ENCODE data around the gene CDC42EP5. TPM values are rescaled to one million over a fixed set of nuclear protein-coding genes. Genes with fewer than 3 reads are reported as not detected.
"Not testable (repeated sequence)": the region's sequence is repeated elsewhere in the genome, so short reads cannot be mapped to it uniquely, and the experiment has no call there.

Gene CDC42EP5
- total RNA-seq, 1 donor from 2014 or later, result 64.2 TPM

DNA sequence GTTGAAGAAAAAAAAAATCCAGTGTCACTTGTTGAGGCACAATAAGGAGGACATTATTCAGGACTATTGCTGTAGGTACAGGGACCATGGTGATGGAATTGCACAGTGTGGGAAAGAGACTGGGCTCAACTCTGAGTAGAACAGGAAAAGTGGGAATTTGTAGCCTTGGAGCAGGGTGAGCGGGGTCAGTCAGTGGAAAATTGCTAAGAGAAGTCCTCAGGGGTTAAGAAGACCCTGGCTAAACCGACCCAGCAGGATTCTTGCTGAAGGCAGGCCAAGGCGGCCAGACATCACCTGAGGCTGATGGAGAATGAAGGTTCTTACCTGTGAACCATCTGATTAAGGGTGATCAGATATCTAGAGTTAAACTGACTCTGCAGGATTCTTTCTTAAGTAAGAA lies 42.1 kb upstream of the CDC42EP5 start:
- H3K9me3 Mint-ChIP-seq (ENCODE audit: unreplicated experiment), result peaks cover 11% of the 10 kb centered on the region
- FAIRE-seq, result no peak

GRCh38 chr19:54509200-54509940 lies 36.3 kb upstream of the CDC42EP5 start:
- not testable (repeated sequence) for H3K4me1 ChIP-seq (ENCODE audit: insufficient read depth, low read length); H2AFZ ChIP-seq (ENCODE audit: low read depth, low read length); H3K27ac Mint-ChIP-seq (ENCODE audit: unreplicated experiment); H3K79me2 ChIP-seq (ENCODE audit: insufficient read depth, low read length); H3K27ac ChIP-seq (ENCODE audit: low read depth, low read length); DNase-seq (ENCODE audit: low read depth); H3K4me1 Mint-ChIP-seq (ENCODE audit: low read depth, unreplicated experiment); H3K27me3 Mint-ChIP-seq (ENCODE audit: low read depth, unreplicated experiment); H3K27me3 ChIP-seq (ENCODE audit: insufficient read depth, low read length); H3K36me3 Mint-ChIP-seq (ENCODE audit: low read depth, unreplicated experiment); H3K4me2 ChIP-seq (ENCODE audit: low read length); H3K4me3 Mint-ChIP-seq (ENCODE audit: unreplicated experiment); H3K9me3 ChIP-seq (ENCODE audit: insufficient read depth, low read depth, low read length); H4K20me1 ChIP-seq (ENCODE audit: insufficient read depth, low read length); H3K4me3 ChIP-seq (ENCODE audit: insufficient read depth, low read depth, low read length); FAIRE-seq; H3K36me3 ChIP-seq (ENCODE audit: insufficient read depth, low read length); H3K9ac ChIP-seq (ENCODE audit: low read length)
- peaks cover 17% of the 10 kb centered on the region for H3K9me3 Mint-ChIP-seq (ENCODE audit: unreplicated experiment)

More for the DNA sequence above, 42.1 kb upstream of the CDC42EP5 start:
- Mint-ChIP-seq H3K4me3 (ENCODE audit: unreplicated experiment) (no peak overlapping the region), H3K27me3 (ENCODE audit: low read depth, unreplicated experiment) (no peaks in the 10 kb centered on the region), H3K36me3 (ENCODE audit: low read depth, unreplicated experiment) (no peaks in the 10 kb centered on the region), H3K4me1 (ENCODE audit: low read depth, unreplicated experiment) (no peaks in the 10 kb centered on the region), H3K27ac (ENCODE audit: unreplicated experiment) (no peak overlapping the region)
- Histone ChIP-seq H3K4me3 (ENCODE audit: insufficient read depth, low read depth, low read length) (no peak overlapping the region), H3K27ac (ENCODE audit: low read depth, low read length) (no peak overlapping the region), H4K20me1 (ENCODE audit: insufficient read depth, low read length) (no peaks in the 10 kb centered on the region), H3K79me2 (ENCODE audit: insufficient read depth, low read length) (no peaks in the 10 kb centered on the region), H3K4me2 (ENCODE audit: low read length) (no peak overlapping the region), H3K27me3 (ENCODE audit: insufficient read depth, low read length) (no peaks in the 10 kb centered on the region), H3K36me3 (ENCODE audit: insufficient read depth, low read length) (no peaks in the 10 kb centered on the region), H3K9ac (ENCODE audit: low read length) (no peak overlapping the region), H3K9me3 (ENCODE audit: insufficient read depth, low read depth, low read length) (peaks cover 3% of the 10 kb centered on the region), H2AFZ (ENCODE audit: low read depth, low read length) (no peak overlapping the region), H3K4me1 (ENCODE audit: insufficient read depth, low read length) (no peaks in the 10 kb centered on the region)
- TF ChIP-seq, protein P1, sequence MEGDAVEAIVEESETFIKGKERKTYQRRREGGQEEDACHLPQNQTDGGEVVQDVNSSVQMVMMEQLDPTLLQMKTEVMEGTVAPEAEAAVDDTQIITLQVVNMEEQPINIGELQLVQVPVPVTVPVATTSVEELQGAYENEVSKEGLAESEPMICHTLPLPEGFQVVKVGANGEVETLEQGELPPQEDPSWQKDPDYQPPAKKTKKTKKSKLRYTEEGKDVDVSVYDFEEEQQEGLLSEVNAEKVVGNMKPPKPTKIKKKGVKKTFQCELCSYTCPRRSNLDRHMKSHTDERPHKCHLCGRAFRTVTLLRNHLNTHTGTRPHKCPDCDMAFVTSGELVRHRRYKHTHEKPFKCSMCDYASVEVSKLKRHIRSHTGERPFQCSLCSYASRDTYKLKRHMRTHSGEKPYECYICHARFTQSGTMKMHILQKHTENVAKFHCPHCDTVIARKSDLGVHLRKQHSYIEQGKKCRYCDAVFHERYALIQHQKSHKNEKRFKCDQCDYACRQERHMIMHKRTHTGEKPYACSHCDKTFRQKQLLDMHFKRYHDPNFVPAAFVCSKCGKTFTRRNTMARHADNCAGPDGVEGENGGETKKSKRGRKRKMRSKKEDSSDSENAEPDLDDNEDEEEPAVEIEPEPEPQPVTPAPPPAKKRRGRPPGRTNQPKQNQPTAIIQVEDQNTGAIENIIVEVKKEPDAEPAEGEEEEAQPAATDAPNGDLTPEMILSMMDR (IDR thresholded peaks at IDR 0.05; ENCODE audit: insufficient read depth, low read depth, low read length), result no peak
- TF ChIP-seq EZH2 (IDR thresholded peaks at IDR 0.05; ENCODE audit: insufficient read depth, low read length), result no peak
- DNase-seq (ENCODE audit: low read depth), result no peak

GRCh38 chr19:54508487-54508886 lies 35.4 kb upstream of the CDC42EP5 start:
- not testable (repeated sequence) for H3K4me1 Mint-ChIP-seq (ENCODE audit: low read depth, unreplicated experiment); H3K27me3 Mint-ChIP-seq (ENCODE audit: low read depth, unreplicated experiment); H4K20me1 ChIP-seq (ENCODE audit: insufficient read depth, low read length); H3K36me3 ChIP-seq (ENCODE audit: insufficient read depth, low read length); H3K4me3 Mint-ChIP-seq (ENCODE audit: unreplicated experiment); FAIRE-seq; H3K4me2 ChIP-seq (ENCODE audit: low read length); H3K4me3 ChIP-seq (ENCODE audit: insufficient read depth, low read depth, low read length); H2AFZ ChIP-seq (ENCODE audit: low read depth, low read length); H3K27ac ChIP-seq (ENCODE audit: low read depth, low read length); H3K27me3 ChIP-seq (ENCODE audit: insufficient read depth, low read length); H3K79me2 ChIP-seq (ENCODE audit: insufficient read depth, low read length); H3K4me1 ChIP-seq (ENCODE audit: insufficient read depth, low read length); H3K27ac Mint-ChIP-seq (ENCODE audit: unreplicated experiment); H3K36me3 Mint-ChIP-seq (ENCODE audit: low read depth, unreplicated experiment); DNase-seq (ENCODE audit: low read depth); H3K9ac ChIP-seq (ENCODE audit: low read length); H3K9me3 ChIP-seq (ENCODE audit: insufficient read depth, low read depth, low read length)
- peaks cover 17% of the 10 kb centered on the region for H3K9me3 Mint-ChIP-seq (ENCODE audit: unreplicated experiment)

Data from astrocyte (in vitro differentiated cells and primary cell).